ENCODE results near the gene RASSF3.

RASSF3 gene

GRCh38 chr12:64666054-64666914 lies 56.0 kb downstream of the RASSF3 start:
- no peak overlapping the region for H2BK12ac ChIP-seq (ENCODE audit: low read length)
- no peak for DNase-seq
- H3K27ac ChIP-seq (ENCODE audit: low read depth, low read length) = no peak overlapping the region
- H3K4me2 ChIP-seq (ENCODE audit: low read length) = no peak overlapping the region
- H3K27me3 ChIP-seq (ENCODE audit: insufficient read depth, low read length) = no peaks in the 10 kb centered on the region
- no peaks in the 10 kb centered on the region for H3K9me3 ChIP-seq (ENCODE audit: insufficient read depth, low read depth, low read length)
- no peak overlapping the region for H3K9ac ChIP-seq (ENCODE audit: low read length)
- no peak overlapping the region for H3K4me3 ChIP-seq (ENCODE audit: low read depth, low read length)
- H2BK5ac ChIP-seq (ENCODE audit: low read depth, low read length, poor library complexity) = no peak overlapping the region
- H3K14ac ChIP-seq (ENCODE audit: low read length) = no peak overlapping the region
- H3K4me1 ChIP-seq (ENCODE audit: control insufficient read depth in 1 of 2, insufficient read depth in 2 of 2, low read length in 2 of 2) = peaks cover 7 to 15% of the 10 kb centered on the region in 2 experiments
- no peak overlapping the region for H3K4ac ChIP-seq (ENCODE audit: low read depth, low read length)
- H3K79me1 ChIP-seq (ENCODE audit: low read length) = peaks cover 2% of the 10 kb centered on the region
- no peak overlapping the region for H4K8ac ChIP-seq (ENCODE audit: low read depth, low read length)
- H4K91ac ChIP-seq (ENCODE audit: low read depth, low read length) = no peak overlapping the region
- peaks cover 1% of the 10 kb centered on the region for H3K79me2 ChIP-seq (ENCODE audit: control insufficient read depth, insufficient read depth, low read length, poor library complexity)
- no peak overlapping the region for H2BK120ac ChIP-seq (ENCODE audit: insufficient read depth, low read length, poor library complexity)
- H3K36me3 ChIP-seq (ENCODE audit: control insufficient read depth in 1 of 2, insufficient read depth in 2 of 2, low read length in 2 of 2) = no peaks in the 10 kb centered on the region
- H3K18ac ChIP-seq (ENCODE audit: low read length) = no peak overlapping the region
- no peak overlapping the region for H2AFZ ChIP-seq (ENCODE audit: insufficient read depth, low read length, poor library complexity)
- no peak overlapping the region for H3K23ac ChIP-seq (ENCODE audit: low read length)
- H4K12ac ChIP-seq (ENCODE audit: low read depth, low read length) = no peak overlapping the region
- no peak overlapping the region for H2AK5ac ChIP-seq (ENCODE audit: low read length)
- whole genome bisulfite sequencing (ENCODE audit: extremely low coverage, insufficient coverage, insufficient read length) = no CpG with 5 or more reads among the region's 3 CpGs

GRCh38 chr12:64667793-64668192 lies 57.5 kb downstream of the RASSF3 start:
- Histone ChIP-seq H3K4ac (ENCODE audit: low read depth, low read length) (no peak overlapping the region), H3K27me3 (ENCODE audit: insufficient read depth, low read length) (no peaks in the 10 kb centered on the region)
- no CpG with 5 or more reads among the region's 2 CpGs for WGBS (ENCODE audit: extremely low coverage, insufficient coverage, insufficient read length)

GRCh38 chr12:64669270-64669842 lies 59.1 kb downstream of the RASSF3 start:
- peak; percentile 18 to 38 for DNase-seq
- no peak overlapping the region for H3K23ac ChIP-seq (ENCODE audit: low read length)
- peaks cover 2% of the 10 kb centered on the region for H3K79me1 ChIP-seq (ENCODE audit: low read length)
- H3K27ac ChIP-seq (ENCODE audit: low read depth, low read length) = no peak overlapping the region
- H2BK5ac ChIP-seq (ENCODE audit: low read depth, low read length, poor library complexity) = no peak overlapping the region
- H3K9me3 ChIP-seq (ENCODE audit: insufficient read depth, low read depth, low read length) = no peaks in the 10 kb centered on the region
- whole genome bisulfite sequencing (ENCODE audit: extremely low coverage, insufficient coverage, insufficient read length) = no CpG with 5 or more reads among the region's 10 CpGs
- H3K4me2 ChIP-seq (ENCODE audit: low read length) = no peak overlapping the region
- no peak overlapping the region for H4K91ac ChIP-seq (ENCODE audit: low read depth, low read length)
- H3K4me1 ChIP-seq (ENCODE audit: control insufficient read depth in 1 of 2, insufficient read depth in 2 of 2, low read length in 2 of 2) = peaks cover 18 to 26% of the 10 kb centered on the region in 2 experiments
- peaks cover 1% of the 10 kb centered on the region for H3K79me2 ChIP-seq (ENCODE audit: control insufficient read depth, insufficient read depth, low read length, poor library complexity)
- no peak overlapping the region for H2AFZ ChIP-seq (ENCODE audit: insufficient read depth, low read length, poor library complexity)
- H2BK12ac ChIP-seq (ENCODE audit: low read length) = no peak overlapping the region
- no peak overlapping the region for H4K8ac ChIP-seq (ENCODE audit: low read depth, low read length)
- H3K27me3 ChIP-seq (ENCODE audit: insufficient read depth, low read length) = no peaks in the 10 kb centered on the region
- H2BK120ac ChIP-seq (ENCODE audit: insufficient read depth, low read length, poor library complexity) = no peak overlapping the region
- H4K12ac ChIP-seq (ENCODE audit: low read depth, low read length) = no peak overlapping the region
- no peak overlapping the region for H3K9ac ChIP-seq (ENCODE audit: low read length)
- H3K14ac ChIP-seq (ENCODE audit: low read length) = no peak overlapping the region
- no peaks in the 10 kb centered on the region for H3K36me3 ChIP-seq (ENCODE audit: control insufficient read depth in 1 of 2, insufficient read depth in 2 of 2, low read length in 2 of 2)
- no peak overlapping the region for H3K4me3 ChIP-seq (ENCODE audit: low read depth, low read length)
- H2AK5ac ChIP-seq (ENCODE audit: low read length) = no peak overlapping the region
- no peak overlapping the region for H3K4ac ChIP-seq (ENCODE audit: low read depth, low read length)
- no peak overlapping the region for H3K18ac ChIP-seq (ENCODE audit: low read length)

More at GRCh38 chr12:64667793-64668192, 57.5 kb downstream of the RASSF3 start:
- Histone ChIP-seq H4K8ac (ENCODE audit: low read depth, low read length) (no peak overlapping the region), H3K4me2 (ENCODE audit: low read length) (no peak overlapping the region), H4K91ac (ENCODE audit: low read depth, low read length) (no peak overlapping the region), H3K9me3 (ENCODE audit: insufficient read depth, low read depth, low read length) (no peaks in the 10 kb centered on the region), H3K4me3 (ENCODE audit: low read depth, low read length) (no peak overlapping the region), H3K14ac (ENCODE audit: low read length) (no peak overlapping the region), H4K12ac (ENCODE audit: low read depth, low read length) (no peak overlapping the region), H2AFZ (ENCODE audit: insufficient read depth, low read length, poor library complexity) (no peak overlapping the region), H2BK120ac (ENCODE audit: insufficient read depth, low read length, poor library complexity) (no peak overlapping the region), H3K18ac (ENCODE audit: low read length) (no peak overlapping the region), H3K27ac (ENCODE audit: low read depth, low read length) (no peak overlapping the region), H3K9ac (ENCODE audit: low read length) (no peak overlapping the region), H3K79me1 (ENCODE audit: low read length) (peaks cover 2% of the 10 kb centered on the region), H2BK5ac (ENCODE audit: low read depth, low read length, poor library complexity) (no peak overlapping the region), H2AK5ac (ENCODE audit: low read length) (no peak overlapping the region), H2BK12ac (ENCODE audit: low read length) (no peak overlapping the region), H3K79me2 (ENCODE audit: control insufficient read depth, insufficient read depth, low read length, poor library complexity) (peaks cover 1% of the 10 kb centered on the region), H3K23ac (ENCODE audit: low read length) (no peak overlapping the region), H3K4me1 (ENCODE audit: control insufficient read depth in 1 of 2, insufficient read depth in 2 of 2, low read length in 2 of 2) (peaks cover 14 to 22% of the 10 kb centered on the region in 2 experiments), H3K36me3 (ENCODE audit: control insufficient read depth in 1 of 2, insufficient read depth in 2 of 2, low read length in 2 of 2) (no peaks in the 10 kb centered on the region)
- DNase-seq = no peak

- Histone ChIP-seq H3K36me3 (ENCODE audit: control insufficient read depth in 1 of 2, insufficient read depth in 2 of 2, low read length in 2 of 2) (no peaks in the 10 kb centered on the region), H4K12ac (ENCODE audit: low read depth, low read length) (no peak overlapping the region), H3K27ac (ENCODE audit: low read depth, low read length) (no peak overlapping the region), H4K8ac (ENCODE audit: low read depth, low read length) (no peak overlapping the region), H3K4me2 (ENCODE audit: low read length) (no peak overlapping the region), H2BK5ac (ENCODE audit: low read depth, low read length, poor library complexity) (no peak overlapping the region), H4K91ac (ENCODE audit: low read depth, low read length) (no peak overlapping the region), H3K18ac (ENCODE audit: low read length) (no peak overlapping the region), H2BK12ac (ENCODE audit: low read length) (no peak overlapping the region), H3K79me2 (ENCODE audit: control insufficient read depth, insufficient read depth, low read length, poor library complexity) (peaks cover 3% of the 10 kb centered on the region), H3K27me3 (ENCODE audit: insufficient read depth, low read length) (no peaks in the 10 kb centered on the region), H3K23ac (ENCODE audit: low read length) (no peak overlapping the region), H3K14ac (ENCODE audit: low read length) (no peak overlapping the region), H2BK120ac (ENCODE audit: insufficient read depth, low read length, poor library complexity) (no peak overlapping the region), H3K79me1 (ENCODE audit: low read length) (peaks cover 2% of the 10 kb centered on the region), H2AK5ac (ENCODE audit: low read length) (no peak overlapping the region), H3K9ac (ENCODE audit: low read length) (no peak overlapping the region), H3K4me1 (ENCODE audit: control insufficient read depth in 1 of 2, insufficient read depth in 2 of 2, low read length in 2 of 2) (peaks cover 18 to 28% of the 10 kb centered on the region in 2 experiments), H3K4ac (ENCODE audit: low read depth, low read length) (no peak overlapping the region), H2AFZ (ENCODE audit: insufficient read depth, low read length, poor library complexity) (no peak overlapping the region), H3K9me3 (ENCODE audit: insufficient read depth, low read depth, low read length) (no peaks in the 10 kb centered on the region), H3K4me3 (ENCODE audit: low read depth, low read length) (no peak overlapping the region)
- no CpG with 5 or more reads among the region's 4 CpGs for WGBS (ENCODE audit: extremely low coverage, insufficient coverage, insufficient read length)
- DNase-seq = no peak
These were observed 59.7 kb downstream of the RASSF3 start for GRCh38 chr12:64670019-64670418.
